HTR-8/SVneo (cell line): ENCODE measurements around the gene MEIOC.
"Not testable (repeated sequence)": the region's sequence is repeated elsewhere in the genome, so short reads cannot be mapped to it uniquely, and the experiment has no call there.

Experiments
- DNase-seq: peaks from one replicate; pipeline ENCODE4 v3.0.0; 2011; ENCODE audit warnings: low spot score, mixed read lengths; ENCODE audit not compliant: insufficient read length
- FAIRE-seq: peaks from 2 replicates; lab custom pipeline; 2011; peaks lifted over from hg19 to GRCh38; lab: Jason Lieb, UNC

The MEIOC gene

DNA sequence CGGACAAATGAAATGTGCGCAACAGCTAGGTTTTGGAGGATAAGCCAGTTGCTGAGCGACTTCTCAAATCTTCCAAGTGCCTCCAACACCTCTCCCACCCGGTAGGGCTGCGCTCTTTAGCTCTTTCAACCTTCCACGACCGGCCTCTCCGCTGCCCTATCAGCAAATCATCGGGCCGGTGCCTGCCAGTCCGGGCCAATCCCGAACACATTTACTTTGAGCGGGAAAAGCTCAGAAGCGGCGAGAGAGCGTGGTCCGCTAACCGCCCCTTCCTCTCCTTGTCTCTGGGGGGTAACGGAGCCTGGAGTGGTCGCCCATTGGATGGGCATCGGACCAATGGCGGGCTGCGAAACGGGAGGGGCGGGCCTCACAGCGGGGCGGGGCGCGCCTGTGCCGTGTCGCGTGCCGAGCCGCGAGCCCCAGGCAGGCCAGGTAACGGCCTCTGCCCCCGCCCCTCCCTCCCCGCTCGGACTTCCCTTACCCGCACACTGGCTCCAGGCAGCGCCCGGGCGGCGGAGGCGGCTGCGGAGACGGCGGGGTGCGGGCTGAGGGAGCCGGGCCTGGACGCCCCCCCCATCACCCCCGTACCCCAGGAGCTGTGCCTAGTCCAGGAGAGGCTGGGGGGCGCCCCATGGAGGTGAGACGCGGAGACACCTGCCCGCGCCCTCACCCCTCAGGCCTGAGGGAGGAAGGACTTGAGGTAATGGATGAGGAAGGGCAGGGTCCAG lies at the start of gene MEIOC:
Gene MEIOC (plus strand): TSS at position 486 of the 728 bp plus-strand sequence. CDS start 146 bp downstream, at position 632.
- DNase-seq, result peak; percentile 88
- FAIRE-seq, result peak; percentile 95

DNA sequence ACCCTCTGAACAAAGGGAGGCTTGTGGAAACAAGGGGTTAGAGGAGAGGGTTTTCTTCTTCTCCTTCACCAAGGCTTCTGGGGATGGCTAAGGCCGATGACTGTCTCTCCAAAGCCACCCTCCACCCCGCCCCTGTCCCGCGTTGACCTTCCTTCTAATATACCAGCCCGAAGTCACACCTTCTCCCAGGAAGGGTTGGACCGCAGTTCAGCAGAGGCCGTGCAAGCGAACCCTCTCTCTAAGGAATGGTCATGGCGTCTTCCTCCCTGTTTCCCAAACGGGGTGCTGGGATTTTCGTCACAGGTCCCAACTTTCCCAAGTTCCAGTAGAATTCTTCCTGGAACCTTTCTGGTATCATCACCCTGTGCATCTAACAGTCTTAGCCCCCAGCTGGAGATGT lies 49.6 kb upstream of the MEIOC start:
- no peak for FAIRE-seq
- no peak for DNase-seq

DNA sequence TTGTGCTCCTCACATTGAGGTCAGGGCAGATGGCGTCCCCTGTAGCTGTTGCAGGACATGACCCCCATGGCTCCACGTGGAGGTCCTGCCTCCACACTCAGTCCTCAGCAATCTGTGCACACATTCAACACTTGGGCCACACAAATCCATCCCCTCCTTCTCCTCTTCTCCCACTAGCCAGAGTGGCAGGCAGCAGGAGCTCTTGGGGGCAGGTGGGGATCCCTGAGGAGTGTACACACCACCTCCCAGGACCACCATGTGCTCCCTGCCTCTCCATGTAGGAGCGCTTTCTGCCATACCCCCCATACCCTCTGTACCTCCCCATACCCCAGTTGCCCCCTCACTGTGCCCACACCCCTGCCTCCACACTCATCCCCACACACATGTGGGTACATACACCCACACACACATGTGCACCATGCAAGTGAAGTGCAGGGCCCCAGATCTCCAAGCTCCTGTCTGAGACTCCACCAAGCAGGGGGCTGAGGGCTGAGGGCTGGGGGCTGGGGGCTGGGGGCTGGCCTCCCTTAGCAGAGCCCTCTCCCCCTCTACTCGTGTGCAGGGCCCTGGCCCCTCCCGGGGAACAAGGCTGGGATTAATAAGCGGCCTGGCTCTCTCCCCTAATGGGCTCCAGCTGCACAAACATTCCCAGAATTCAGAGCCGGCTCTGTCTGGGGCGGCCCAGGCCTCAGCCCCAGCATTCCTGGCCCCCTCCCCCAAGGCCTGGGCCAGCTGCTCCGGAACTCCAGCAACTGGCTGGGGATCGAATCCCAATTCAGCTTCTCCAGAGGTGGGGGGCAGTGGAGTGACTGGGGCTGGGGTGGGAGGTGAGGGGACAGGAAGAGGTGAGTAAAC lies 48.2 kb upstream of the MEIOC start:
- no peak for DNase-seq
- peak; percentile 81 for FAIRE-seq

DNA sequence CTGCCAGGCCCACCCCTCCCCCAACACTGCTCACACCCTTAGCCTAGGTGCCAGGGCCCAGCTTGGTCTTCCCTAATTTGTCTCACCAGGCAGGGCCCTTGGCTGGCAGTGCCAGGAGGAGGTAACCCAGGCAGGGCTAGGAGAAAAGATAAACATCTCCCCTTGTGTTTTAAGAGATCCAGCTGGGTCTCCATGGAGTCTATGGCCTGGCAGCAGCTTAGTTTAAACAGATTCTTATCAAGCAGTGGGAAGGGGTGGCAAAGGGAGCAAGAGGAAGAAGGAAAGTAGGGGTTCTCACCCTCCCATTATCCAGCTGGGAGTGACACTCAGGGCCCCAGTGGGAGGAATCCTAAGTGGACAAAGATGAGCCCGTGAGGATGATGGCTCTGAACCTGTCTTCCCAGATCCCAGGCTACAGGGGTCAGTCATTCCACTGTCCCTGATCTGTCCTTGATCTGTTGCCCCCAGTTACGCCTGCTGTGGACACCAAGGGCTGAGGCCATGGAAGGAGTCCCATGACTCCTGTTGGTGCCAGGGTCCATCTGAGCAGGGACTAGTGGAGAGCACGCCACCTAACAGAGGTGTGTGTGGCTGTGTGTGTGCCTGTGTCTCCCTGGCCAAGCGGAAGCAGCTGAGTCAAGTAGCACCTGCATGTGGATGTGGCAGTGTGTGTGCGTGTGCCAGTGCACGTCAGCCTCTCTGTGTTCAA lies 47.4 kb upstream of the MEIOC start:
- FAIRE-seq (peak; percentile 89), DNase-seq (no peak)

DNA sequence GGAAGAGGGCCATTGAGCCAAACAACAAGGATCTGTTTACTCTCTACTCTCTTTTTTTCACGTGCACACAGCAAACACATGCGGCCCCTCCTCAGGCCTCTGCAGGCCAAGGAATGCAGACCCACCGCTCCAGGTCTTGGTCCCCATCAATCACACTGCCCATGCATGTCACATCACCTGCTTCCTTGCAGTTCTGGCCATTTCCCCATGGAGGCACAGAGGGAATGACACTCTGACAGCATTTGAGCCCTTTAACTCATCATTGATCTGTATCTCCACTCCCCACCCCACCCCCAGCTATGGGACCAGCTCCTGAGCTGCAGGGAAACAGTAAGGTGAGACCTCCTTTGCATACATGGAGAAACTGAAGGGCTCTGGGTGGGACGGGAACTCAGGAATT lies 45.9 kb upstream of the MEIOC start:
- FAIRE-seq, result peak; percentile 88

DNA sequence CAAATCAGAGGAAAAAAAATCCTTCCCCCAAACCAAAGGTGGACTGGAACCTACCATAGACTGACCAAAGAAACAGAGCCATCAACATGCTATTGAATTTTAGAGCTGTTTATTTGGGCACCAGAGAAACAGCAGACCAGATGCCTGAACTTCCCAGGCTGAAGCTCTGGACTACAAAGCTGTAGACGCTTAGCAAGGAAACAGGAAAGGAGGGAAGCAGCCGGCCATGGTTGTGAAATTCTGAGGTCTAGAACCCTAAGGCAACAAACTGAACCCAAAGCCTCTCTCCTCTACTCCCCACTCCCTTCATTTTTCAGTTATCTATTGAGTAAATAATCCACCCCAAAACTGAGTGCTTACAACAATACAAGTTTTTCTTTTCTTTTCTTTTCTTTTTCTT lies 45.4 kb upstream of the MEIOC start:
- DNase-seq (no peak), FAIRE-seq (no peak)

More for the DNA sequence above, 45.9 kb upstream of the MEIOC start:
- no peak for DNase-seq

DNA sequence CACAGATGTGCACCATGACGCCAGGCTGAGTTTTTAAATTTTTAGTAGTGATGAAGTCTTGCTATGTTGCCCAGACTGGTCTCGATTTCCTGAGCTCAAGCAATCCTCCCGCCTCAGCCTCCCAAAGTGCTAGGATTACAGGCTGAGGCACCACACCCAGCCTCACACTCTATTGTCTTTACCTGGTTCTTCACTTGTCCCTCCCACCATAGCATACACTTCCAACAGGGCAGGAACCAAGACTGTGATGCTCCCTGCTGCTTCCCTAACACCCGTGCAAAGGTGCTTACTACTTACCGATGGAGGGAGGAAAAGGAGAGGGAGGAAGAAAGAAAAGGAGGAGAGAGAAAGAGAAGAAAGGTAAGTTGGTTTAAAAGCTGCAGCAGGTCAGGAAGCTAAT lies 41.4 kb upstream of the MEIOC start:
- DNase-seq (no peak), FAIRE-seq (no peak)

DNA sequence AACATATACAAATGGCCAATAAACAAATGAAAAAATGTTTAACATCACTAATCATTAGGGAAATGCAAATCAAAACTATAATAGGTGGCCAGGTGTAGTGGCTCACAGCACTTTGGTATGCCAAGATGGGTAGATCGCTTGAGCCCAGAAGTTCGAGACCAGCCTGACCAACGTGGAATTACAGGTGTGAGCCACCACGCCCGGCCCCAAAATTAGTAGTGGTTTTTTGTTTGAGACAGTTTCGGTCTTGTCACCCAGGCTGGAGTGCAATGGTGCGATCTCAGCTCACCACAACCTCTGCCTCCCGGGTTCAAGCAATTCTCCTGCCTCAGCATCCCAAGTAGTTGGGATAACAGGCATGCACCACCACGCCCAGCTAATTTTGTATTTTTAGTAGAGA lies 37.6 kb upstream of the MEIOC start:
- not testable (repeated sequence) for DNase-seq, FAIRE-seq

DNA sequence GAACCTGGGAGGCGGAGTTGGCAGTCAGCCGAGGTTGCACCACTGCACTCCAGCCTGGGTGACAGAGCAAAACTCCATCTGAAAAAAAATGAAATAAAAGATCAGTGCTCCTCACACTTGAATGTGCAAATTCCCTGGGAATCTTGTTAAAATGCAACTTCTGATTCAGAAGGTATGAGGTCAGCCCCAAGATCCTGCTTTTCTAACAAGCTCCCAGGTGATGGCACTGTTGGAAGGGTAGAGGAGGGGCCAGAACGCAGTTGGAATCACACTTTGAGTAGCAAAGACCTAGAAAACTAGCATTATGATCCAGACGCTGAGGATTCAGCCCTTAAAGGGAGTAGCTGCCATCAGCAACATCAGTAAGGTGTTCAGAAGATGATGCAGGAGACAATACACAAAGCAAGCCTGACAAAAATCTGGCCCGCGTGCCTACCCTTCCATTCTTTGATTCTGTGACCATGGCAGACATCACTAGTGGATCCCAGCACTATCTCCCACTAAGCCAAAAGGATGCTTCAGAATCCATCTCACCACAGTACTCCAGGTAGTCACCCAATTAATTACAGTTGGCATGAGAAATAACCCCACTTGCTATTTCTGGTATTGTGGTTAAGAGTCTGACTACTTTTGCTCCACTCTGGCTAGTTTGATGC lies 33.1 kb upstream of the MEIOC start:
- peak; percentile 57 for FAIRE-seq
- no peak for DNase-seq

DNA sequence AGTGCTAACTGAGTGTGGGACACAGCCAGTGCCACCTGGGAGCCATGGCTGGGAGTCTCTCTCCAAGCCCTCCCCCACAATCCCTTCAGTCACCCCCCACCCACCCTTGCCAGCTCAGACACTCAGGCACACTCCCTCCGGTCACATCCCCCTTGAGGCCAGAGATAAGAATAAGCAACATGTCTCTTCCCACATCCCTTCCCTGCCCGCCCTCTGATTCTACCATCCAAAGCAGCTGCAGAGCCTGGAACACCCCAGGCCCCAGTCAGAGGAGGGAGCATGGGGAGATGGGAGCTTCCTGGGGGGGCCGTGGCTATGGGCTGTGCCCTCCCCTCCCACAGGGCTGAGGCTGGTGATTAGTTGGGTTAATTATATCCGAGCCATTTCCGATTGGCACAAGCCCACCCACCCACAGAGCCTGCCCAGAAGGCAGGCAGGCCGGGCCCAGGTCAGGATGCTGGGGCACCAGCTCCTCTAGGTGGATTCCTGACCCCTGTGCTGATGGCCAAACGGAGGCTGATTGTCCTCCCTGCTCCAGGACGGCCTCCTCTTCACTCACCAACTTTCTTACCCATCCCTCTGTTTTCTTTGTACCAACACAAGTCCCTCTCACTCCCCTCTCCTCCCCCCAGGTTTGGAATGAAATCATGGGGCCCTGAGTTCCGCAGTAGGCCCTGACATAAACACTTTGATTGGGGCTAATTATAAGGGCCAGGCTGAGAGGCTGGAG lies 28.6 kb upstream of the MEIOC start:
- peak; percentile 79 for FAIRE-seq

DNA sequence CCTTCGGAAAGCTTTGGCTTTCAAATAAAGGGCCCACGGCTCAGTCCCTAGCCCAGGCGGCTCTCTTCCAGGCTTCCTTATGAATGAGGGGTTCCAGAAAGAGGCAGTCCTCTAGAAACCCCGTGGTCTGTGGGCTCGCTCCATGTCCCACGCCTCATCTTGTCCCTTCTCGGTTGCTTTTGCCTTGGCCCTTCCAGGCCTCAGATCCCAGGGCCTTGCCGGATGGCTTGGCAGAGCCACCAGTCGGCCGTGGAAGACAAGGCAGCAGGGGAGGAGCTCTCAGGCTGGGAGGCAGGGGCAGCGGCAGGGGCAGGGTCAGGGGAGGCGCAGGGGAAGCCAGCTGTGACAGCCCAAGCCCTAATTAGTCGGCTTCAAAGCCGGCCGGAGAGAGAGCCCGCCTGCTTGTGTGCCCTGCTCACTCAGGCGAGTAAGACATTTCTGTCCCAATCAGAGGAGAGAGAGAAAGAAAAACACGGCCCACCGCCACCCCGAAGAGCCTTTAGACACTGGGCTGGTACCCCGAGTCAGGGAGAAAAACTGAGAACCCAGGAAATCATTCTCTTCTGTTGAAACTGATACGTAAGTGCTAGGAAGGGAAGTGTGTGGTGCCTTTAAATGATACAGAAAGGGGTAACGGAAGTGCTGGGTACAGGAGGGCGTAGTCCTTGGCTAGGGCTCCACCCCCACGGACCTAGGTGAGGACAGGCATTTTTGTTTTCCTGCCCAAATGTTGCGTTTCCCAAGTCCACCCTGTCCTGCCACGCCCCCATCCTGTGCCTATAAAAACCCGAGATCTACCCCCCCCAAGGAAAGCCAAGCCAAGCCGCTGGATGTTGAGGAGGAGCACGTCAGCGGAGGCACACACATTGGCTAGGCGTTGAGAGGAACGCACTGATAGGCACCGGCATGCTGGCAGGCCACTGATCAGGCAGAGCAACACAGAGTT lies 27.8 kb upstream of the MEIOC start:
- DNase-seq (no peak), FAIRE-seq (peak; percentile 75)

More for the DNA sequence above, 28.6 kb upstream of the MEIOC start:
- no peak for DNase-seq

DNA sequence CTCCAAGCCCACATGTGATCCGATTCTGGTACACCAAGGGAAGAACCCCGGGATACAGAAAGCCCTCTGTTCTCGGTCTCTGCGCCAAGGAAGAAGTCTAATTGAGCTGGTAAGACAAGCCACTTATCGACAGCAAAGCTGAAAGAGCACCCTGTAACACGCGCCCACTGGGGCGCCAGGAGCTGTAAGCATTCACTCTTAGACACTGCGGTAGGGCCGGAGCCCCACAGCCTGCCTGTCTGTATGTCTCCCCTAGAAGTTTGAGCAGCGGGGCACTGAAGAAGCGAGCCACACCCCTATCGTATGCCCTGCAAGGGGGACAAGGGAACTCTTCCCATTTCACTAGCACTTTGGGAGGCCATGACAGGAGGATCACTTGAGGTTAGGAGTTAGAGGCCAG lies 27.0 kb upstream of the MEIOC start:
- DNase-seq (no peak), FAIRE-seq (no peak)

DNA sequence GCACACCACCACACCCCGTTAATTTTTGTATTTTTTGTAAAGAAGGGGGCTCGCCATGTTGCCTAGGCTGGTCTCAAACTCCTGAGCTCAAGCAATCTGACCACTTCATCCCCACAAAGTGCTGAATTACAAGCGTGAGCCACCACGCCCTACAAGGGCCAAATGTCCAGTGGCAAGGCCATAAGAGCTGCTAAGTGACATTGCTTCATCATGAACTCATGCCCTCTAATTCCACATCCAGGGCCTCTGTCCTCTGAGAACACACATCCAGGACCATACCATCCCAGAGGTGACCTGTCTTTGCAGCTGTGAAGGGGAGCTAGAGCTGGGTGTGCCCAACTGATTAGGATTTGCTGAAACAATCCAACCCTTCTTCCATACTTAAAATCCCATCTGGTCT lies 25.6 kb upstream of the MEIOC start:
- FAIRE-seq (no peak), DNase-seq (no peak)

DNA sequence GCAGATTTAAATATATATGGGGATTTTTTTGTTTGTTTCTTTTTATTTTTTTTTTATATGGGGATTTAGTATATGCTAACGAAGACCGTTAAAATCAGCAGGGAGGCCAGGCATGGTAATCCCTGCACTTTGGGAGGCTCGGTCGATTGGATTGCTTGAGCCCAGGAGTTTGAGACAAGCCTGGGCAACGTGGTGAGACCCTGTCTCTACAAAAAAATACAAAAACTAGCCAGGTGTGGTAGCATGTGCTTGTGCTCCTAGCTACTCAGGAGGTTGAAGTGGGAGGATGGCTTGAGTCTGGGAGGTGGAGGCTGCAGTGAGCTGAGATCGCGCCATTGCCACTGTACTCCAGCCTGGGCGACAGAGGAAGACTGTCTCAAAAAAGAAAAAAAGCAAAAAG lies 22.3 kb upstream of the MEIOC start:
- FAIRE-seq (no peak), DNase-seq (no peak)

DNA sequence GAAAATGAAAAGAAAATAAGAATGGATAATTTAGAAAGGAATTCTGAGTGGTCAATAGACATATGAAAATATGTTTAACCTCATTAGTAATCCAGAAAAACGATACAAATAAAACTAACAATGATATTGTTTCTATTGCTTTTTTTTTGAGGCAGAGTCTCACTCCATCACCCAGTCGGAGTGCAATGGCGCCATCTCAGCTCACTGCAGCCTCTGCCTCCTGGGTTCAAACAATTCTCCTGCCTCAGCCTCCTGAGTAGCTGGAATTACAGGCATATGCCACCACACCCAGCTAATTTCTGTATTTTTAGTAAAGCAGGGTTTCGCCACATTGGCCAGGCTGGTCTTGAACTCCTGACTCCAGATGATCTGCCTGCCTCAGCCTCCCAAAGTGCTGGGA lies 21.9 kb upstream of the MEIOC start:
- FAIRE-seq, DNase-seq: not testable (repeated sequence)

DNA sequence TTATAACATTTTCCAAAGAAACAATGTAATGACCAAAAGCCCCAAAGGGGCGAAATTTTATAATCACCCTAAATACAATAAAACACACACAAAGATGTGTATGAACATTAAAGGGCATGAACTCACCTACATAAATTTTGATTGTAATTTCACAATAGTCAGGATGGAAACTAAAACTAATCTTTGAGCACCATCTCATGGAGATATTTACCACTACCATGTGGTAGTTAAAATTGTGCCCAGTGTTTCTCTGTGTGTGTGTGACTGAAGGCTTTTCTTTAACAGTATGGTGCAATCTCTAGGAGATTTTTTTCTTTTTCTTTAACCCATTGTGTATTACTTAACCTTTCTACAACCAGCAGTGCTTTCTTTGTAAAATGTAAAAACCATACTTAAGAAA lies 19.7 kb upstream of the MEIOC start:
- FAIRE-seq (no peak), DNase-seq (peak; percentile 72)

DNA sequence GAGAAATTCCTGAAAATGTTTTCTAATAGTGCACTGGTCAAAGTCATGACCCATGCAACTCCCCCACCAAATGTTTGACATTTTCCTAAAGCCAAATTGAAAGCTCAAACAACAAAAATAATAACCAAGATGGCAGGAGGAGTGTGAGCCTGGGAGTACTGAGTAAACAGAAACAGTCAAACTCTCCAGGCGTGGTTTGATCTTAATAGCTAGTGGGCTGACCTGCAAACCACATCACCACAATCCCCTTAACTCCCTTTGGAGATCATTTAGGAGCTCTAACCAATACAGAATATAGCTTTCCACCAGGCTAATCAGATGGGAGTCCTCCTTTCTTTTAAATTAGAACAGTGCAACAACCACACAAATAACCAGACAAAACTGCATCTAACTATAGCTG lies 19.2 kb upstream of the MEIOC start:
- DNase-seq (no peak), FAIRE-seq (no peak)

DNA sequence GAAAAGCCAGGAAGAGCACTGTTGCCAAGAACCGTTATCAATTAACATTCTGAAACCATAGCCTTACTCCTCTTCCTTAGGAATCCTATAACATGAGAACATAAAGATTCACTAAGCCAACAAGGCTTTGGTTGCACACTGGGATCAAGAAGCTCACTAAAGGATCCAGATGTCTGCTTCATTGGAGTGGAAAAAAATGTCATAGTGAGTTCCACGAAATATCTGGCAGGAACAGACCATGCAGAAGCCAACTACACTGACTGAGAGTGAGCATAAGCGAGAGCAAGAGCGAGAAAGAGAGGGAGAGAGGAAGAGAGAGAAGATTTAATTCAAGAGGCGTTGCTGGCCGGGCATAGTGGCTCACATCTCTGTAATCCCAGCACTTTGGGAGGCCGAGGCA lies 13.4 kb upstream of the MEIOC start:
- DNase-seq (no peak), FAIRE-seq (no peak)

DNA sequence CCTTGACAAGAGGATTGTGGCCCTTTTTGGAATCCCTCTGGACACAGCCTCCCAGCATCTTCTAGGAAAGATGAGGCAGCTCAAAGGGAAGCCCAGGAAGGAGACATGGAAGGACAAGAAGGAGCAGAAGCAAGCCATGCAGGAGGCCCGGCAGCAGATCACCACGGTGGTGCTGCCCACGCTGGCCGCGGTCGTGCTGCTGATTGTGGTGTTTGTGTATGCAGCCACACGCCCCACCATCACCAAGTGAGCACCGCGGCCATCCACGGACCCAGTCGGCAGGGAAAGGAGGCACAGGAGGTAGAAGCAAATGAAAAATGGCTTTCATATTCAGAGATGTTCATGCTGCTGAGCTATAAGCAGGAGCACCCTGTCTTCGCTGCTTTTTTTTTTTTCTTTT lies 10.9 kb upstream of the MEIOC start:
- DNase-seq, result no peak

More for the DNA sequence above, 10.9 kb upstream of the MEIOC start:
- FAIRE-seq, result peak; percentile 62
